ENCODE data around the gene LIFR. TPM values are rescaled to one million over a fixed set of nuclear protein-coding genes. Genes with fewer than 3 reads are reported as not detected.

The LIFR gene
- polyA plus RNA-seq, 1 experiment = 2.7 TPM

DNA sequence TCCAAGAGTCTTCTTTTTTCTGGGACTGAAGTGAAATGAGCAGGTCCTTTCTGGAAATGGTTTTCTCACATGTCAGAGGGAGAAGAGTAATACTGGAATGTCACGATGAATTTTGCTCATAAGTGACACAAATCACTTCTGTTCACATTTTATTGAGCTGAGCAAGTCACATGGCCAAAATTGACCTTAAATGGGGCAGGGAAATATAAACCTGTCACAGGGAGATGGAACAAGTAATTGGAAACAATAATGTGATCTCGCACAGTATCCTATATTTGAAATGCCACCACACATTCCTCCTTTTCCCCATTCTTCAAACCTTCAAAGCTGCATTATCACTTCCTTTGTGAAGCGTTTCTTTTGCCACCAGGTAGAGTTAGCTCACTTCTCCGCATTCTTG is 25.2 kb upstream of the LIFR start:
- TF ChIP-seq CTCF (IDR thresholded peaks at IDR 0.05; ENCODE audit: insufficient read depth, low read depth, low read length) = no peak

DNA sequence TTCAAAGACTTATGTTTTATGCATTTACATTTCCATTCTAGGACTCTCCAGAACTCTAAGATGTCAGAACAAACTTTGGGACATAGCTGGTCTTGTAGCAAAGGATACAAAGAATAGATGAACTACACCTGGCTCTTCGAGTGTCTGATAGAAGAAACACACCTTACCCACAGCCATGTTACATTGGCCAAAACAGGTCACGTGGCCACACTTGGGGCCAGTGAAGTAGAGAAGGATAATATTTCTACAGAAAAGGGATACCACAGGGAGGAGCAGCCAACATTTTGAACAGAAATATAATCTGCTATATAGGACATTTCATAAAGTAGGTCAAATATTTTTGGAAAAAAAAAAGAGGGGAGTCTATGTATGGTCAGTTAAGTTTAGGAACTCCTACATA is 22.7 kb upstream of the LIFR start:
- DNase-seq (ENCODE audit: low read depth) = no peak
- CTCF ChIA-PET = interaction anchor here (1.6 kb wide), 1 partner anchor 14 kb away, joined by 4 read pairs; no protein-coding TSS in a partner anchor
- POLR2A ChIA-PET = no interaction called here

More for the DNA sequence above, 25.2 kb upstream of the LIFR start:
- no peaks in the 10 kb centered on the region for H3K36me3 ChIP-seq (ENCODE audit: control insufficient read depth, insufficient read depth, low read length)
- DNase-seq (ENCODE audit: low read depth) = no peak
- ChIA-PET CTCF (interaction anchor here (0.6 to 1.7 kb wide), 4 partner anchors 24 to 995 kb away, joined by 3 to 6 read pairs (median 3); no protein-coding TSS in a partner anchor), POLR2A (no interaction called here)
- H3K4me3 ChIP-seq (ENCODE audit: low read depth, low read length) = no peak overlapping the region
- peaks cover 7% of the 10 kb centered on the region for H3K27me3 ChIP-seq (ENCODE audit: control insufficient read depth, insufficient read depth, low read length)

GRCh38 chr5:38576961-38577684 is 20.7 kb upstream of the LIFR start:
- peaks cover 7% of the 10 kb centered on the region for H3K27me3 ChIP-seq (ENCODE audit: control insufficient read depth, insufficient read depth, low read length)
- POLR2A ChIA-PET = no interaction called here
- CTCF ChIA-PET = interaction anchor here (0.9 to 1.1 kb wide), 2 partner anchors 22 to 233 kb away, joined by 3 to 4 read pairs; no protein-coding TSS in a partner anchor
- no peaks in the 10 kb centered on the region for H3K36me3 ChIP-seq (ENCODE audit: control insufficient read depth, insufficient read depth, low read length)
- no peak overlapping the region for H3K4me3 ChIP-seq (ENCODE audit: low read depth, low read length)
- TF ChIP-seq CTCF (IDR thresholded peaks at IDR 0.05; ENCODE audit: insufficient read depth, low read depth, low read length) = no peak
- DNase-seq (ENCODE audit: low read depth) = no peak

More for the DNA sequence above, 22.7 kb upstream of the LIFR start:
- Histone ChIP-seq H3K27me3 (ENCODE audit: control insufficient read depth, insufficient read depth, low read length) (peaks cover 7% of the 10 kb centered on the region), H3K36me3 (ENCODE audit: control insufficient read depth, insufficient read depth, low read length) (no peaks in the 10 kb centered on the region), H3K4me3 (ENCODE audit: low read depth, low read length) (no peak overlapping the region)
- no peak for TF ChIP-seq CTCF (IDR thresholded peaks at IDR 0.05; ENCODE audit: insufficient read depth, low read depth, low read length)

DNA sequence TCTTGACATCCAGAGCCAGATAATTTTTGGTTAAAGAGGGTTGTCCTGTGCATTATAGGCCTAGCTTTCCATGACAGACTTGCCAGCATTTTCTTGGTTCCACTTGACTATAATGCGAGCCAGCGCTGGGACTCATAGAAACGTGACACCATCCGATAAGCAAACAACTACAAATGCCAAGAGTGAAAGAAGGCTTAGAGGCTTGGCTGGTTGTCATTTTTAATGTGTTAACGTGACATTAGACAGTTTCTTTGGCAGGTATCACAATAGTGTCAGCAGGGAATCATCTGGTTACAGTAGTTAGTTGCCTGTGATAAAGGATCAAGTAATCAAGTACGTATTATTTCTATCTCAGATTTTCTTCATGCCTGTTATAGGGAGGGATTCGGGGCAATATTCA is 20.0 kb upstream of the LIFR start:
- peaks cover 3% of the 10 kb centered on the region for H3K27me3 ChIP-seq (ENCODE audit: control insufficient read depth, insufficient read depth, low read length)
- ChIA-PET CTCF (interaction anchor here (0.9 to 1.1 kb wide), 2 partner anchors 22 to 233 kb away, joined by 3 to 4 read pairs; no protein-coding TSS in a partner anchor), POLR2A (no interaction called here)
- no peak overlapping the region for H3K4me3 ChIP-seq (ENCODE audit: low read depth, low read length)
- TF ChIP-seq CTCF (IDR thresholded peaks at IDR 0.05; ENCODE audit: insufficient read depth, low read depth, low read length) = no peak
- H3K36me3 ChIP-seq (ENCODE audit: control insufficient read depth, insufficient read depth, low read length) = no peaks in the 10 kb centered on the region
- no peak for DNase-seq (ENCODE audit: low read depth)

DNA sequence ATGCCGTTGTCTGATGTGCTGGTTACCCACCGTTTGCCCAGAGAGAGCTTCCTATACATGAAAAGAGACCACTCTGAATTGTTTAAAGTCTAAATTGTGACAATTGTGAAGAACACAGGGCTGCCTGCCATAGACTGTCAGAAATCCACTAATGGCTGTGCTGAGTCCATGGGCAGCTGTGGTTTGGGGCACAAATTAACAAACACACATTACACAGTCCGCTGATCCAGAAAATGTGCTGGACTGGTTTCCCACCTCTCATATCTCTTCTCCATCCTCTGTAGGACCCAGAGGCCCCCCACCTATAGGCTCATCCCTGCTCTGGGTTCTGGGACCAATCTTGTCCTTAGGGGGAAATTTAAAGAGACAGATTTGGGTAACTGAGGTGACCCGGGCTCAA is 19.0 kb upstream of the LIFR start:
- Histone ChIP-seq H3K36me3 (ENCODE audit: control insufficient read depth, insufficient read depth, low read length) (no peaks in the 10 kb centered on the region), H3K27me3 (ENCODE audit: control insufficient read depth, insufficient read depth, low read length) (peaks cover 3% of the 10 kb centered on the region), H3K4me3 (ENCODE audit: low read depth, low read length) (no peak overlapping the region)
- POLR2A ChIA-PET = no interaction called here
- CTCF ChIA-PET = no interaction called here
- DNase-seq (ENCODE audit: low read depth) = no peak
- TF ChIP-seq CTCF (IDR thresholded peaks at IDR 0.05; ENCODE audit: insufficient read depth, low read depth, low read length) = no peak
